GM12878 (cell line): ENCODE data around the gene DCTN1. TPM values are rescaled to one million over a fixed set of nuclear protein-coding genes. Genes with fewer than 3 reads are reported as not detected.

ENCODE experiments used
- ATAC-seq: fragments of 200-7000 bp; cut with Tn5 transposase; 3 replicates; pipeline ENCODE4 v1.9.1; 2020; ENCODE audit warnings: mild to moderate bottlenecking, moderate library complexity
- BruUV-seq: library from RNA; stranded (reverse); fragments of 400-500 nt; replicated peaks from 2 replicates; lab custom pipeline; 2021; lab: Mats Ljungman, UMichigan
- CTCF ChIA-PET: fragments of 300-600 bp; sonication (Branson Sonifier 250); formaldehyde crosslinking; extraction: SDS; loops from one replicate; lab custom pipeline; 2021; ENCODE audit warnings: inconsistent platforms; lab: Yijun Ruan, JAX
- POLR2A ChIA-PET: fragments of 350-600 bp; formaldehyde crosslinking; extraction: SDS; loops from one replicate; lab custom pipeline; 2021; ENCODE audit warnings: inconsistent platforms; lab: Charles Lee
- RAD21 ChIA-PET: fragments of 300-600 bp; sonication (Branson Sonifier 250); formaldehyde crosslinking; loops from one replicate; lab custom pipeline; 2023; ENCODE audit warnings: antibody characterized with exemption; ENCODE audit not compliant: unreplicated experiment; lab: Charles Lee
- SMC1A ChIA-PET: fragments of 300-600 bp; sonication (Branson Sonifier 250); formaldehyde crosslinking; loops from one replicate; lab custom pipeline; 2023; ENCODE audit not compliant: unreplicated experiment, uncharacterized antibody; lab: Charles Lee
- DNase-seq: peaks from one replicate; pipeline ENCODE4 v3.0.0-alpha.2; 2011; ENCODE audit warnings: low read depth, low spot score
- FAIRE-seq: peaks from 3 replicates; lab custom pipeline; 2011; peaks lifted over from hg19 to GRCh38; lab: Jason Lieb, UNC
- H2AFZ ChIP-seq: 2 replicates; pipeline ENCODE4 v1.6.0; 2011; ENCODE audit warnings: low read depth, low read length, control low read depth; ENCODE audit not compliant: control insufficient read depth
- H3K27ac ChIP-seq: 2 replicates; pipeline ENCODE4 v1.5.1; 2011; ENCODE audit warnings: control low read depth; ENCODE audit not compliant: control insufficient read depth, insufficient read depth
- H3K27me3 ChIP-seq, 2 experiments: replicated peaks in 1 of 2; 2 replicates each; pipeline versions ENCODE4 v1.6.0 to v1.6.1; 2011; ENCODE audit warnings: low read length in 1 of 2; ENCODE audit not compliant: control insufficient read depth in 2 of 2, insufficient read depth in 2 of 2
- H3K36me3 ChIP-seq, 2 experiments: 2 replicates each; pipeline ENCODE4 v1.5.1; 2011; ENCODE audit warnings: low read length in 1 of 2; ENCODE audit not compliant: control insufficient read depth in 2 of 2, insufficient read depth in 2 of 2
- H3K4me1 ChIP-seq: 2 replicates; pipeline ENCODE4 v1.6.1; 2011; ENCODE audit warnings: mild to moderate bottlenecking, low read length, moderate library complexity, mixed read lengths; ENCODE audit not compliant: control insufficient read depth, insufficient read depth
- H3K4me2 ChIP-seq: 2 replicates; pipeline ENCODE4 v1.6.0; 2011; ENCODE audit warnings: control low read depth; ENCODE audit not compliant: control insufficient read depth, insufficient read depth
- H3K4me3 ChIP-seq: fragments of 200-600 bp; sonication (generic); 2 replicates; pipeline ENCODE4 v1.5.1; 2016
- H3K79me2 ChIP-seq: 2 replicates; pipeline ENCODE4 v1.6.0; 2011; ENCODE audit warnings: low read length; ENCODE audit not compliant: control insufficient read depth, insufficient read depth
- H3K9ac ChIP-seq: 2 replicates; pipeline ENCODE4 v1.8.0; 2011; ENCODE audit warnings: low read length, control low read depth, mixed read lengths; ENCODE audit not compliant: control insufficient read depth, insufficient read depth
- H3K9me3 ChIP-seq: replicated peaks from 3 replicates; pipeline ENCODE4 v1.5.1; 2011; ENCODE audit warnings: mild to moderate bottlenecking, low read length; ENCODE audit not compliant: control insufficient read depth, insufficient read depth
- H4K20me1 ChIP-seq: 2 replicates; pipeline ENCODE4 v1.6.0; 2011; ENCODE audit not compliant: control insufficient read depth, insufficient read depth
- ATF2 ChIP-seq: IDR thresholded peaks from 2 replicates; pipeline ENCODE4 v1.6.1; 2012; ENCODE audit warnings: low read length, inconsistent platforms
- IRF4 ChIP-seq: IDR thresholded peaks from 2 replicates; pipeline ENCODE4 v1.6.1; 2011; ENCODE audit warnings: low read depth, low read length
- POLR2AphosphoS2 ChIP-seq: IDR thresholded peaks from 2 replicates; pipeline ENCODE4 v1.6.1; 2011; ENCODE audit warnings: low read depth, mild to moderate bottlenecking, low read length, improper control_type of control experiment, moderate library complexity
- SREBF2 ChIP-seq: IDR thresholded peaks from 2 replicates; pipeline ENCODE4 v1.6.1; 2012; ENCODE audit warnings: mild to moderate bottlenecking, low read length
- USF1 ChIP-seq: IDR thresholded peaks from 2 replicates; pipeline ENCODE4 v1.6.1; 2011; ENCODE audit warnings: borderline replicate concordance, low read depth, mild to moderate bottlenecking, moderate library complexity, mixed read lengths, low read length; ENCODE audit not compliant: insufficient read depth; ENCODE audit errors: extremely low read length
- WGBS: methylation state at CpG from one replicate; pipeline ENCODE4 v1.1.6; 2016; ENCODE audit warnings: low lambda C conversion rate; ENCODE audit not compliant: insufficient replicate concordance, insufficient coverage; ENCODE audit errors: missing lambda C conversion rate; 5-methylcytosine and 5-hydroxymethylcytosine counted together
- in situ Hi-C: fragments of 300-500 bp; cut with MboI; formaldehyde crosslinking; loops from 9 replicates; pipeline ENCODE4 v1.14.3; 2018; ENCODE audit warnings: mixed read lengths
- intact Hi-C: fragments of 100-400 bp; cut with micrococcal nuclease; formaldehyde crosslinking; loops from one replicate; pipeline ENCODE4 v1.14.2; 2022; ENCODE audit not compliant: unreplicated experiment
- polyA plus RNA-seq, 11 experiments: library from polyadenylated mRNA; depleted of rRNA in 4 of 11; unstranded in 6 of 11; stranded (reverse) in 5 of 11; fragments of >200 nt; fragmentation: Nextera tagmentation in 4 of 11; fragmentation: Illumina TruSeq in 1 of 11; extraction: Ambion mirVana in 4 of 11; extraction: Trizol in 1 of 11; gene quantifications; 1 replicate in 1 of 11; 2 replicates in 10 of 11; pipeline versions ENCODE4 v1.2.1 to v1.2.3, GENCODE V29; 2011 to 2016; ENCODE audit warnings: inconsistent platforms in 2 of 11, missing spikeins in 2 of 11, low read depth in 1 of 11
- total RNA-seq, 4 experiments: library from RNA; depleted of rRNA in 3 of 4; stranded (reverse); fragments of >200 nt in 3 of 4; fragmentation: Illumina TruSeq in 1 of 4; extraction: Trizol in 1 of 4; gene quantifications; 2 replicates each; pipeline versions ENCODE4 v1.2.1 to v1.2.3, GENCODE V29; 2013 to 2021
- TF ChIP-seq, protein P1 (sequence below): fragments of 450-650 bp; IDR thresholded peaks from 2 replicates; pipeline ENCODE4 v1.6.1; 2017; ENCODE audit warnings: mild to moderate bottlenecking, moderate library complexity

DCTN1 gene
- total and polyA plus RNA-seq, 10 of the 15 experiments (the other 5 are each of a cell fraction or from before 2014, with no cell fraction given), result 44.1 to 116 (median 64.8) TPM

GRCh38 chr2:74374509-74375205, 5.5 kb downstream of the DCTN1 start:
- Histone ChIP-seq H3K27ac (no peak overlapping the region), H2AFZ (no peak overlapping the region), H3K36me3 (peaks cover 18 to 24% of the 10 kb centered on the region in 2 experiments; a peak in 3 of 4 replicates), H3K9ac (no peak overlapping the region), H4K20me1 (0 out of 2 replicates have a peak, but pooled peaks cover 4% of the 10 kb centered on the region), H3K4me2 (no peak overlapping the region), H3K4me3 (no peak overlapping the region), H3K27me3 (no peaks in the 10 kb centered on the region), H3K79me2 (peaks cover 1% of the 10 kb centered on the region), H3K4me1 (no peaks in the 10 kb centered on the region; the same call in 1 of the 2 replicates), H3K9me3 (no peaks in the 10 kb centered on the region)
- ChIA-PET CTCF (no interaction called here), SMC1A (no interaction called here), RAD21 (no interaction called here), POLR2A (no interaction called here)
- DNase-seq (no peak), ATAC-seq (0 out of 3 replicates have a peak, but pooled peaks have one; percentile 31), FAIRE-seq (no peak)
- WGBS, result 95% methylated on average over 19 of the region's 19 CpGs
- in situ Hi-C loops (no loop called here), intact Hi-C loops (no loop called here)
- no TSS peak for BruUV-seq
- TF ChIP-seq ATF2 (no peak), USF1 (no peak)

- intact Hi-C loops (no loop called here), in situ Hi-C loops (no loop called here)
- no peaks in the 10 kb centered on the region; the same call in 1 of the 2 replicates for H3K4me1 ChIP-seq
- H3K9me3 ChIP-seq, result no peaks in the 10 kb centered on the region
- BruUV-seq, result no TSS peak
- no peaks in the 10 kb centered on the region for H3K27me3 ChIP-seq
- no peak overlapping the region for H3K27ac ChIP-seq
- DNase-seq, result no peak
- ChIA-PET POLR2A (no interaction called here), RAD21 (no interaction called here), SMC1A (no interaction called here), CTCF (no interaction called here)
- H3K36me3 ChIP-seq, result peaks cover 20 to 24% of the 10 kb centered on the region in 2 experiments; a peak in 3 of 4 replicates
- no peaks in the 10 kb centered on the region; the same call in 1 of the 2 replicates for H3K79me2 ChIP-seq
- no peak for FAIRE-seq
- TF ChIP-seq IRF4, result no peak
- TF ChIP-seq, protein P1, sequence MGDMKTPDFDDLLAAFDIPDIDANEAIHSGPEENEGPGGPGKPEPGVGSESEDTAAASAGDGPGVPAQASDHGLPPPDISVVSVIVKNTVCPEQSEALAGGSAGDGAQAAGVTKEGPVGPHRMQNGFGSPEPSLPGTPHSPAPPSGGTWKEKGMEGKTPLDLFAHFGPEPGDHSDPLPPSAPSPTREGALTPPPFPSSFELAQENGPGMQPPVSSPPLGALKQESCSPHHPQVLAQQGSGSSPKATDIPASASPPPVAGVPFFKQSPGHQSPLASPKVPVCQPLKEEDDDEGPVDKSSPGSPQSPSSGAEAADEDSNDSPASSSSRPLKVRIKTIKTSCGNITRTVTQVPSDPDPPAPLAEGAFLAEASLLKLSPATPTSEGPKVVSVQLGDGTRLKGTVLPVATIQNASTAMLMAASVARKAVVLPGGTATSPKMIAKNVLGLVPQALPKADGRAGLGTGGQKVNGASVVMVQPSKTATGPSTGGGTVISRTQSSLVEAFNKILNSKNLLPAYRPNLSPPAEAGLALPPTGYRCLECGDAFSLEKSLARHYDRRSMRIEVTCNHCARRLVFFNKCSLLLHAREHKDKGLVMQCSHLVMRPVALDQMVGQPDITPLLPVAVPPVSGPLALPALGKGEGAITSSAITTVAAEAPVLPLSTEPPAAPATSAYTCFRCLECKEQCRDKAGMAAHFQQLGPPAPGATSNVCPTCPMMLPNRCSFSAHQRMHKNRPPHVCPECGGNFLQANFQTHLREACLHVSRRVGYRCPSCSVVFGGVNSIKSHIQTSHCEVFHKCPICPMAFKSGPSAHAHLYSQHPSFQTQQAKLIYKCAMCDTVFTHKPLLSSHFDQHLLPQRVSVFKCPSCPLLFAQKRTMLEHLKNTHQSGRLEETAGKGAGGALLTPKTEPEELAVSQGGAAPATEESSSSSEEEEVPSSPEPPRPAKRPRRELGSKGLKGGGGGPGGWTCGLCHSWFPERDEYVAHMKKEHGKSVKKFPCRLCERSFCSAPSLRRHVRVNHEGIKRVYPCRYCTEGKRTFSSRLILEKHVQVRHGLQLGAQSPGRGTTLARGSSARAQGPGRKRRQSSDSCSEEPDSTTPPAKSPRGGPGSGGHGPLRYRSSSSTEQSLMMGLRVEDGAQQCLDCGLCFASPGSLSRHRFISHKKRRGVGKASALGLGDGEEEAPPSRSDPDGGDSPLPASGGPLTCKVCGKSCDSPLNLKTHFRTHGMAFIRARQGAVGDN, result no peak
- TF ChIP-seq POLR2AphosphoS2, result no peak
- no peak for TF ChIP-seq SREBF2
- no peak overlapping the region for H2AFZ ChIP-seq
- 0 out of 2 replicates have a peak, but pooled peaks cover under 1% of the 10 kb centered on the region for H4K20me1 ChIP-seq
- WGBS, result 84% methylated on average over 7 of the region's 8 CpGs
- no peak for ATAC-seq
- no peak overlapping the region for H3K4me2 ChIP-seq
- no peak overlapping the region for H3K9ac ChIP-seq
- no peak overlapping the region for H3K4me3 ChIP-seq
These were observed 6.1 kb downstream of the DCTN1 start for GRCh38 chr2:74373985-74374384.
